ENCODE results near the gene ROR1.

The ROR1 gene

DNA sequence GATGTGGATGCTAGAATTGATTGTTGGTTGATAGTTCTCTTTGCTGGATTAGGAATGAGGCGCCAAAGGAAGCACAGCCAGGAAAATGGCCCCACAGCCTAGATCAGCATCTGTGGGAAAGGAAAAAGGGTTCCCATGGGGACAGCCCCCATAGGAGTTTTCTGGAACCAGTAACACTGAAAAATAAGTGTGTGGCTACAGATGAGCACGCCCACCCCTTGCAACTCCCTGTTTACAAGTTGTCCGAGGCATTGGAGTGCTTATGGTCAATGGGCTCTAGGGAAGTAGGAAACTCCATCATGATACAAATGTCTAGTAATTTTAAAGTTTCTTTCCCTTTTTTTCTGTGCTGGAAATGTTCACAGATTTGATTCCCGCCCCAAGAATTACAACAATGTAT, 405.8 kb downstream of the ROR1 start:
- no peak overlapping the region for H3K27ac ChIP-seq (ENCODE audit: low read length, poor library complexity, severe bottlenecking)
- H3K4me2 ChIP-seq (ENCODE audit: low read length, poor library complexity, severe bottlenecking) = no peak overlapping the region
- H3K14ac ChIP-seq (ENCODE audit: low read length in 2 of 2) = no peak overlapping the region
- H2BK15ac ChIP-seq (ENCODE audit: low read depth, poor library complexity, severe bottlenecking) = no peak overlapping the region
- no peaks in the 10 kb centered on the region for H3K27me3 ChIP-seq (ENCODE audit: control insufficient read depth in 1 of 2, insufficient read depth in 1 of 2, low read length in 2 of 2)
- H2AFZ ChIP-seq (ENCODE audit: low read depth, low read length) = no peak overlapping the region
- no peak overlapping the region for H2BK5ac ChIP-seq (ENCODE audit: low read depth, low read length, poor library complexity, severe bottlenecking)
- no peak overlapping the region for H3K23ac ChIP-seq (ENCODE audit: low read length in 2 of 2)
- no peak overlapping the region for H3K4ac ChIP-seq (ENCODE audit: low read depth in 1 of 2, low read length in 2 of 2)
- H2AK5ac ChIP-seq (ENCODE audit: low read length, severe bottlenecking) = no peak overlapping the region
- DNase-seq = no peak
- no peaks in the 10 kb centered on the region for H3K9me3 ChIP-seq (ENCODE audit: control insufficient read depth, low read length)
- no peak overlapping the region for H3K9ac ChIP-seq (ENCODE audit: low read length)
- peaks cover 10 to 20% of the 10 kb centered on the region in 2 experiments for H3K36me3 ChIP-seq (ENCODE audit: control insufficient read depth in 1 of 2, insufficient read depth in 2 of 2, low read depth in 1 of 2, low read length in 2 of 2)
- H3K4me3 ChIP-seq (ENCODE audit: insufficient read depth in 1 of 2, low read depth in 1 of 2, low read length in 2 of 2) = no peak overlapping the region
- peaks cover 2% of the 10 kb centered on the region for H3K4me1 ChIP-seq (ENCODE audit: control insufficient read depth, insufficient read depth, low read depth, low read length)
- H2BK120ac ChIP-seq (ENCODE audit: low read depth, low read length) = no peak overlapping the region
- WGBS = 93% methylated on average over 3 of the region's 4 CpGs
- no peak overlapping the region for H2BK12ac ChIP-seq (ENCODE audit: low read length in 2 of 2)
- H3K18ac ChIP-seq (ENCODE audit: low read depth in 1 of 2, low read length in 2 of 2) = no peak overlapping the region
- no peak overlapping the region for H4K91ac ChIP-seq (ENCODE audit: low read length)
- no peak overlapping the region for H4K8ac ChIP-seq (ENCODE audit: low read length)
- no peaks in the 10 kb centered on the region for H3K79me1 ChIP-seq (replicated peaks; ENCODE audit: low read length, poor library complexity, severe bottlenecking)

DNA sequence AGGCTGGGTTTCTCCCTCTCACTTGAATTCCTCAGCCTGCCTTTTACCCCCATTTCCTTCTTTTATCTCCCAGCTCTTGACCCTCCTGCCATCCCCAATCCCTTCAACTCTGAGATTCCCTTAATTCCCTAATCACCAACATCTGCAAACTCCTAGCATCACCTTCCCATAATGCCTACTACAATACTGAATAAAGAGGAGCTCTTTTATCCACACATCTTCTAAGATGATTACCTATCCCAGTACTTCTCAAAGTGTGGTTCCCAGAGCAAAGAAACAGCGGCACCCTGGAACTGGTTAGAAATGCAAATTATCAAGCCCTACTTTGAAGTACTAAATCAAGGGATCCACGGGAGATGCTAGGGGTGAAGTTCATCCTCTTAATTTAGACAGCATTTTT, 408.4 kb downstream of the ROR1 start:
- H2AFZ ChIP-seq (ENCODE audit: low read depth, low read length) = no peak overlapping the region
- no peak overlapping the region for H2BK15ac ChIP-seq (ENCODE audit: low read depth, poor library complexity, severe bottlenecking)
- no peak for DNase-seq
- H3K23ac ChIP-seq (ENCODE audit: low read length in 2 of 2) = no peak overlapping the region
- 100% methylated on average over 1 of the region's 2 CpGs for WGBS
- no peak overlapping the region for H2BK12ac ChIP-seq (ENCODE audit: low read length in 2 of 2)
- H4K91ac ChIP-seq (ENCODE audit: low read length) = no peak overlapping the region
- H3K4me3 ChIP-seq (ENCODE audit: insufficient read depth in 1 of 2, low read depth in 1 of 2, low read length in 2 of 2) = no peak overlapping the region
- H3K27ac ChIP-seq (ENCODE audit: low read length, poor library complexity, severe bottlenecking) = no peak overlapping the region
- H2BK5ac ChIP-seq (ENCODE audit: low read depth, low read length, poor library complexity, severe bottlenecking) = no peak overlapping the region
- peaks cover 2% of the 10 kb centered on the region for H3K4me1 ChIP-seq (ENCODE audit: control insufficient read depth, insufficient read depth, low read depth, low read length)
- H2BK120ac ChIP-seq (ENCODE audit: low read depth, low read length) = no peak overlapping the region
- H3K4ac ChIP-seq (ENCODE audit: low read depth in 1 of 2, low read length in 2 of 2) = no peak overlapping the region
- H3K79me1 ChIP-seq (replicated peaks; ENCODE audit: low read length, poor library complexity, severe bottlenecking) = no peaks in the 10 kb centered on the region
- no peak overlapping the region for H3K14ac ChIP-seq (ENCODE audit: low read length in 2 of 2)
- no peak overlapping the region for H3K18ac ChIP-seq (ENCODE audit: low read depth in 1 of 2, low read length in 2 of 2)
- no peak overlapping the region for H3K4me2 ChIP-seq (ENCODE audit: low read length, poor library complexity, severe bottlenecking)
- no peak overlapping the region for H3K9ac ChIP-seq (ENCODE audit: low read length)
- no peak overlapping the region for H2AK5ac ChIP-seq (ENCODE audit: low read length, severe bottlenecking)
- H4K8ac ChIP-seq (ENCODE audit: low read length) = no peak overlapping the region
- H3K36me3 ChIP-seq (ENCODE audit: control insufficient read depth in 1 of 2, insufficient read depth in 2 of 2, low read depth in 1 of 2, low read length in 2 of 2) = peaks cover 10 to 20% of the 10 kb centered on the region in 2 experiments
- H3K27me3 ChIP-seq (ENCODE audit: control insufficient read depth in 1 of 2, insufficient read depth in 1 of 2, low read length in 2 of 2) = no peaks in the 10 kb centered on the region
- no peaks in the 10 kb centered on the region for H3K9me3 ChIP-seq (ENCODE audit: control insufficient read depth, low read length)

DNA sequence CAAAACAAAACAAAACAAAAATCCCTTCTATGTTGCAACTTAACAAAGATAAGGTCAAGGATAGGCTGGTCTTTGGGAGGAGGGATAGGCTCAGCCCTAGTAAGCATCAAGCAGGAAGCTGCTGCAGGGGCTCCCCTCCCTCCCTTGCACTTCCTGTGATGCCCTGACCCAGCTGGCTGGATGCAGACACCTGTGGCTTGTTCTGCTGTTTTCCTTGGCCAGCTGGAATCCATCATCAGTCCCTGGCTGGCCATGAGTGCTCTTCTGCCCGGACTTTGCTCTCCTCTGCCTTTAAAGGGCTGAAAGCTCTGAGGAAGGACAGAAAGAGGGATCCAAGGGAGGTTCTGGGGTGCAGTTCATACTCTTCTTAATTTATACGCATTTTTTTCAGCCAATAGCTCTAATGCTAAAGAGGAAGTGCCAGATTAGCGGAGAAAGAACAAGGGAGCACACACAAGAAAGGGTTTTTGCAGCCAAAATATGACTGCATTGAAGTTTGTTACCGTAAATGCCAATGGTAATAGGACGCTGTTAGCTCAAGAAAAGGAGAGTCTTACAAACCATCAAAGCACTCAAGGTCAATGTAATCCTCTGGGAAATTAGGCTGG, 409.7 kb downstream of the ROR1 start:
- peak; percentile 32 for DNase-seq
- no peak overlapping the region for H2BK5ac ChIP-seq (ENCODE audit: low read depth, low read length, poor library complexity, severe bottlenecking)
- H3K27me3 ChIP-seq (ENCODE audit: control insufficient read depth in 1 of 2, insufficient read depth in 1 of 2, low read length in 2 of 2) = no peaks in the 10 kb centered on the region
- H3K4me1 ChIP-seq (ENCODE audit: control insufficient read depth, insufficient read depth, low read depth, low read length) = peaks cover 2% of the 10 kb centered on the region
- H3K27ac ChIP-seq (ENCODE audit: low read length, poor library complexity, severe bottlenecking) = no peak overlapping the region
- H3K4me3 ChIP-seq (ENCODE audit: insufficient read depth in 1 of 2, low read depth in 1 of 2, low read length in 2 of 2) = no peak overlapping the region
- H3K36me3 ChIP-seq (ENCODE audit: control insufficient read depth in 1 of 2, insufficient read depth in 2 of 2, low read depth in 1 of 2, low read length in 2 of 2) = peaks cover under 1 to 7% of the 10 kb centered on the region in 2 experiments
- no peak overlapping the region for H3K18ac ChIP-seq (ENCODE audit: low read depth in 1 of 2, low read length in 2 of 2)
- H2BK15ac ChIP-seq (ENCODE audit: low read depth, poor library complexity, severe bottlenecking) = no peak overlapping the region
- no peak overlapping the region for H3K9ac ChIP-seq (ENCODE audit: low read length)
- no peak overlapping the region for H4K8ac ChIP-seq (ENCODE audit: low read length)
- H3K9me3 ChIP-seq (ENCODE audit: control insufficient read depth, low read length) = no peaks in the 10 kb centered on the region
- H2AK5ac ChIP-seq (ENCODE audit: low read length, severe bottlenecking) = no peak overlapping the region
- H2BK120ac ChIP-seq (ENCODE audit: low read depth, low read length) = no peak overlapping the region
- H2AFZ ChIP-seq (ENCODE audit: low read depth, low read length) = no peak overlapping the region
- WGBS = 87% methylated on average over 5 of the region's 5 CpGs
- H3K79me1 ChIP-seq (replicated peaks; ENCODE audit: low read length, poor library complexity, severe bottlenecking) = no peaks in the 10 kb centered on the region
- H2BK12ac ChIP-seq (ENCODE audit: low read length in 2 of 2) = no peak overlapping the region
- H3K14ac ChIP-seq (ENCODE audit: low read length in 2 of 2) = peak overlapping the region in 1 of 2 experiments; percentile 46
- H3K4ac ChIP-seq (ENCODE audit: low read depth in 1 of 2, low read length in 2 of 2) = no peak overlapping the region
- H3K4me2 ChIP-seq (ENCODE audit: low read length, poor library complexity, severe bottlenecking) = no peak overlapping the region
- no peak overlapping the region for H3K23ac ChIP-seq (ENCODE audit: low read length in 2 of 2)
- no peak overlapping the region for H4K91ac ChIP-seq (ENCODE audit: low read length)

DNA sequence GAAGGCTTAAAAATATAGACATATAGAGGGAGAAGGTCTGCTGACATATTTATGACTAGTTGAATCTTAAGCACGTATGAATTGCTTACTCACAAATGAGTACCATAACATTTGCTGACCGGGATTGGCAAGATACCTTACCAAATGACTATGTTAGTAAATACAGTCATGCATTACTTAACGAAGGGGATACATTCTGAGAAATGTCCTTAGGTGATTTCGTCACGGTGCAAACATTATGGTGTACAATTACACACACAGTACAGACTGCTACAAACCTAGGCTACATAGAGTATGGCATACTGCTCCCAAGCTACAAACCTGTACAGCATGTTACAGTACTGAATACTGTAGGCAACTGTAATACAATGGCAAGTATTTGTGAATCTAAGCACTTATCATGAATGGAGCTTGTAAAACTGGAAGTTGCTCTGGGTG, 410.2 kb downstream of the ROR1 start:
- Histone ChIP-seq H3K4me3 (ENCODE audit: insufficient read depth in 1 of 2, low read depth in 1 of 2, low read length in 2 of 2) (no peak overlapping the region), H3K4ac (ENCODE audit: low read depth in 1 of 2, low read length in 2 of 2) (no peak overlapping the region), H2BK12ac (ENCODE audit: low read length in 2 of 2) (no peak overlapping the region), H2BK15ac (ENCODE audit: low read depth, poor library complexity, severe bottlenecking) (no peak overlapping the region), H3K4me1 (ENCODE audit: control insufficient read depth, insufficient read depth, low read depth, low read length) (peaks cover 2% of the 10 kb centered on the region), H3K4me2 (ENCODE audit: low read length, poor library complexity, severe bottlenecking) (no peak overlapping the region), H4K8ac (ENCODE audit: low read length) (no peak overlapping the region), H2BK5ac (ENCODE audit: low read depth, low read length, poor library complexity, severe bottlenecking) (no peak overlapping the region), H3K23ac (ENCODE audit: low read length in 2 of 2) (no peak overlapping the region), H2AFZ (ENCODE audit: low read depth, low read length) (no peak overlapping the region), H3K18ac (ENCODE audit: low read depth in 1 of 2, low read length in 2 of 2) (no peak overlapping the region), H3K79me1 (replicated peaks; ENCODE audit: low read length, poor library complexity, severe bottlenecking) (no peaks in the 10 kb centered on the region), H3K27me3 (ENCODE audit: control insufficient read depth in 1 of 2, insufficient read depth in 1 of 2, low read length in 2 of 2) (no peaks in the 10 kb centered on the region), H3K9me3 (ENCODE audit: control insufficient read depth, low read length) (no peaks in the 10 kb centered on the region), H2BK120ac (ENCODE audit: low read depth, low read length) (no peak overlapping the region), H3K36me3 (ENCODE audit: control insufficient read depth in 1 of 2, insufficient read depth in 2 of 2, low read depth in 1 of 2, low read length in 2 of 2) (peaks cover 0 to 2% of the 10 kb centered on the region in 2 experiments), H4K91ac (ENCODE audit: low read length) (no peak overlapping the region), H3K14ac (ENCODE audit: low read length in 2 of 2) (no peak overlapping the region), H2AK5ac (ENCODE audit: low read length, severe bottlenecking) (no peak overlapping the region), H3K27ac (ENCODE audit: low read length, poor library complexity, severe bottlenecking) (no peak overlapping the region), H3K9ac (ENCODE audit: low read length) (no peak overlapping the region)
- WGBS = 78% methylated on average over 5 of the region's 5 CpGs
- DNase-seq = peak; percentile 64
